Activated naive CD4-positive, alpha-beta T cell treated with anti-CD3 and anti-CD28 coated beads, Interleukin-2, amount 50 U/mL, for 16 hours (primary cell): Measurements from ENCODE around the gene RAD21L1.

Experiments used
- DNase-seq: peaks from one replicate; pipeline ENCODE4 v3.0.0-alpha.2; 2020

Gene RAD21L1

DNA sequence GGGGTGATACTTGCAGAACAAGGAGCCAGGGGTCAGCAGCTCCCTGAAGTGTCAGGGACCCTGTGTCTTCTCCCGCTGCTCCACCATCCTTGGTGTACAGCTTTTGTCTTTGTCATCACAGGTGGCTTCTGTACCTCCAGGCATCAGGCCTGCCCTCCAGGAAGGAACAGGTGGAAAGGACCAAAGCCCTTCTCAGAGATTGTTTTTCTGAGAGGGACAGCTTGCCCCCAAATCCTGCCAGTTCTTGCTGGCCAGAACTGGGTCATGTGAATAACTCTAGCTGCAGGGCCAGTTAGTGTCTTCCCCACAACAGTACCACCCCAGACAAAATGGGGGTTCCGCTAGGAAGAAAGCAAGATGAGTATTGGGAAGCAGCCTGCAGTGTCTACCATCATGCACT lies 71.6 kb downstream of the RAD21L1 start:
- DNase-seq: no peak

DNA sequence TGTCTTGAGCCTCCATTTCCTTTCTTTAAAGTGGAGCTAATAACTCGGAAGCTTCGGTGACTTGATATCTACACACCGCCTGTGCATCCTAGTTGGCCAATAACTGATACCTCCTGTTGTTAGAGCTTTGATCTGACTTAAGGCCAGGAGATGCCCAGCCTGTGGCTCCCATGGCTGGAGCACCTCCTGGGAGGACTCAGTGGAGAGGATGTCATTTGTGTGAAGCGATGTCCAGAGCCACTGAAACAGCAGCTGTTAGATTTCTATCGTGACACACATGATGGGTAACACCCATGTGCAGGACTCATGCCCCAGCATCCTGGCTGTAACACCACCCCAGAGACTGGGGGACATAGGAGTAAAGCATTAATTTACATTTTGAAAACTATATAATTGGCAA lies 72.3 kb downstream of the RAD21L1 start:
- no peak for DNase-seq

DNA sequence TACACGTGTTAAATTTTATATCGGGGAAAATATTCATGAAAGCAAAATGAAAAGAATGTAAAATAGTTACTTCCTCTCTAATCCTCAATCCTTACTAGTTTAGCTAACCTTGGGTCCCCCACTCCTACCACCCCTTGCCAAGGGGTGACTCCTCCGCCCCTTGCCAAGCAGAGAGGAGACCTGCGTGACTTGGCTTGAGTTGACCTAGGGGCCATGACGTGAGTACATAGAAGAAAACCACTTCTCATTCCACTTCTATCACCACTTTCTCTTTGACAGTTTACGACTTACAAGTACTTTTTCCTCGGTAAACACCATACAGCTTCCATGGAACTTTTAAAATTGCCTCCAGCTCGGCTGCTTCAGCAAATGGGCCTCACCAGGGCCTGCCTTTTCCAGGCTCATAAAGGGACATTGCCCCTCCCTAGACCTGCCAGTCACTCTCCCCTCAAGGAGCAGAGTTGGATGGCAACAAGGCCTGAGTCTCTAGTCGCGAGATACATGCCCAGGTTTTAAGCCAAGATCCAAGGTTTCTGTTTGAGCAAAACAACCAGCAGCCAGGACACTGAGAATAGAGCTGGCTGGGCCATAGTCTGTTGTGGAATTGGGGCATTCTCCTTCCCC lies 73.2 kb downstream of the RAD21L1 start:
- DNase-seq: no peak

DNA sequence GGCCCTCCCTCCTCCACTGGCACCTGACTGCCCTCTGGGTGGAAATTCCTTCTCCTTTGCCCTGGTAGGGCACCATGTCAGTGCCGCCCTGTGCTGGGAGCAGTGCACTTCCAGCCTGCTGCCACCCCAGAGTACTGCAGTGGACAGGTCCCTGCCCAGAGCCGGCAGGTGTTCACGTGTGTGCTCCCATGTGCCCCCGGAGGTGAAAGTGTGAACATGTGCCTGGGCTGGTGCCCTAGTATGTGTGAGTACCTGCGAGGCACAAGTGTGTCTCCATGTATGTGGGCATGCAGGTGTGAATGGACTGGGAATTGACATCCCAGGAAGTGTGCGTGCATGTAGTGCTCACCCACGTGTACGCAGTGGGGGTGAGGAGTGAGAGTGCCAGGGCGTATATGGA lies 73.7 kb downstream of the RAD21L1 start:
- DNase-seq: peak; percentile 62

DNA sequence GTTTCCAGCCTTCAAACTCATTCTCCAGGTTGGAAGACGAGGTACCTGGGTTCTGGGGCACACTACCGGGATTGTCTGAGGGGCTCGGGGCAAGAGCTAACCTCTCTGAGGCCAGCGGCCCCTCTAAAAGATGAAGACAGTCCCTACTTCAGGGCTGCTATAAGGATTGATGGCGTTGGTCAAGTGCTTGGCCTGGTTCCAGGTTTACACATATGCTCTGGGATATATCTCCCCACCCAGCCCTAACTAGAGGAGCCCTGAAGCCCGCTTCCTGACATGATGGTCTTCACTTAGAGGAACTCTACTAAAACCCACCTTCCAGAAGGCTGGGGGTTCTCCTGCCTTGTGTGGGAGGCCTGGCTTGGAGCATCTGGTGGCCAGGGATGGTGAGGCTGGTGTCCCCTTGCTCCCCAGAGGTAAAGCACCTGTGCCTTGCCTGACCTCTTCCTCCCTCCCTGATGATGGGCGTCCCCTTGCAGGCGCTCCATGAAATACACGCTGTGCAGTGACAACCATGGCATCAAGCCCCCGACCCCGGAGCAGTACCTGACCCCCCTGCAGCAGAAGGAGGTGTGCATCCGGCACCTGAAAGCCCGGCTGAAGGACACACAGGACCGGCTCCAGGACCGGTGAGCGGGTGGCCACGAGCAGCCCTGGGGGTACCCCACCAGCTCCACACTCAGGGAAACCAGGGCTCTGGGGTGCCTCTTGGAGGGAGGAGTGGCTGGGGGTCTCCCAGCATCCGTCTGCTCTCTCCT lies 74.4 kb downstream of the RAD21L1 start:
- DNase-seq: no peak

DNA sequence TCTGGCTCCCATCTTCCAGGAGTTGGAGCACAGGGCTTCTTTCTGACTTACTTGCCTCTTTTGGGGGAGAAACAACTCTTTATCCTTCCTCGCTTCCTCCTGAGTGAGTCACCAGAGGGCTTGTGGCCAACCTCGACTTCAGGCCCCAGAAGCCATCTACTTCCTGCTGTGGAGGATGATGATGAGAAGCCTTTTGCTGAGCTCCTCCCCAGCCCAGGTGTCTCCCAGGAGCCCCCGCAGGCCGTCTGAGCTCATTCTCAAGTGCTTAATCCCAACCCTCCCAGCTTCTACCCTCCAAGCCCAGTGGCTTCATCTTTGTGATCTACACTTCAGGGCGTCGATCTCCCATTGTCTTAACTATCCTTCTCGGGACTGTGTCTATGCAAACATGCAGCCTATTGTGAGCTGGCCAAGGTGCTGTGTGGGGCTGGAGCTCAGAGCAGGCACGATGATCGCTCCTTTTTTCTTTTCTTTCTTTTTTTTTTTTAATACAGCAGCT lies 75.2 kb downstream of the RAD21L1 start:
- peak; percentile 50 for DNase-seq

DNA sequence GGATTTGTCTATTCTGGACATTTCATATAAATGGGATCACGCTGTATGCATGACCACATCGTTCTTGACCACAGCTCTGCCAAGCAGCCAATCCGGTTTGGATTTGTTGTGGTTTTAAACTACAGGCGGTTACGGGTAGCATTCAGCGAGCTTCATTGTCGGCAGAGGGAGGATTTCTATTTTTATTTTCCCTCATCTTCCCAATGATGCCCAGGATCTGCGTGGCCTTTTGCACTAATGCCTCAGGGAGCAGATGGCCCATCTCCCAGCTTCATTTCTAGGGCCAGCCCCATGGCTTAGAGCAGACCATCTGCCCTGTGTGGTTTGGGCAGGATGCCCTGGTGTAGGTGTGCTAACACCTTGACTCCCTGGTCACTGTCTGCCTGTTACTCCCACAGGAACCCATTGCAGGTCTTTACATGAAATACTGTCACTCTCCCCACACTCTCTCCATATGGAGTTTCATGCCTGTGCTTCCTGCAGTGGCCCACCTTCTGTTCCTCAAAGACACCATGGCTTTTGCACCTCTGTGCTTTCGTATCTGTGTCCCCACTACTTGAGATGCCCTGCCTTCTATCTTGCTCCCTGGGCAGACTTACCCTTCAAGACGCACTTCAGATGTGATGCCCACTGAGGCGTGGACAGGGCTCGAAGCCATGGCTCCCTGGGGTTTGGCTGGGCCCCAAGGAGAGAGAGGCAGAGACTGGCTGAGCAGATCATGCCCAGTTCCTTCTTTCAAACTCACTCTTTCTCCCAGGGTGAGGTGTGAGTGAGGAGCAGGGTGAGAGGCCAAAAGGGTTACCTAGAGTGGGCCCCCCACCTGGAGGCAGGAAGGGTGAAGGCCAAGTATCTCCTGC lies 77.1 kb downstream of the RAD21L1 start:
- no peak for DNase-seq

DNA sequence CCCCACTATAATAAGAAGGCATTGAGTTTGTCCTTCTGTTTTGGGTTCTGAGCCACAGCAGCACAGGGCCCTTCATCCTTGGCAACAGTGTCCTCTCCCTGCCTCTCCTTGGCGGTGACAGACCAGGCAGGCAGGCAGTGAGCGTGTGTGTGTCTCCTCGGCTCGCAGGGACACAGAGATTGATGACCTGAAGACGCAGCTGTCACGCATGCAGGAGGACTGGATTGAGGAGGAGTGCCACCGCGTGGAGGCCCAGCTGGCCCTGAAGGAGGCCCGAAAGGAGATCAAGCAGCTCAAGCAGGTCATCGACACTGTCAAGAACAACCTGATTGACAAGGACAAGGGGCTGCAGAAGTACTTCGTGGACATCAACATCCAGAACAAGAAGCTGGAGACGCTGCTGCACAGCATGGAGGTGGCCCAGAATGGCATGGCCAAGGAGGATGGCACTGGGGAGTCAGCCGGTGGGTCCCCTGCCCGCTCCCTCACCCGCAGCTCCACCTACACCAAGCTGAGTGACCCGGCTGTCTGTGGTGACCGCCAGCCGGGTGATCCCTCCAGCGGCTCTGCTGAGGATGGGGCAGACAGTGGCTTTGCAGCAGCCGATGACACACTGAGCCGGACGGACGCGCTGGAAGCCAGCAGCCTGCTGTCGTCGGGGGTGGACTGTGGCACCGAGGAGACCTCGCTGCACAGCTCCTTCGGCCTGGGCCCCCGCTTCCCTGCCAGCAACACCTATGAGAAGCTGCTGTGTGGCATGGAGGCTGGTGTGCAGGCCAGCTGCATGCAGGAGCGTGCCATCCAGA lies 79.1 kb downstream of the RAD21L1 start:
- DNase-seq: no peak
